ENCODE data around the gene NUMA1.

Gene NUMA1

GRCh38 chr11:72102631-72102945, 22.2 kb upstream of the NUMA1 start:
- DNase-seq, result no peak

DNA sequence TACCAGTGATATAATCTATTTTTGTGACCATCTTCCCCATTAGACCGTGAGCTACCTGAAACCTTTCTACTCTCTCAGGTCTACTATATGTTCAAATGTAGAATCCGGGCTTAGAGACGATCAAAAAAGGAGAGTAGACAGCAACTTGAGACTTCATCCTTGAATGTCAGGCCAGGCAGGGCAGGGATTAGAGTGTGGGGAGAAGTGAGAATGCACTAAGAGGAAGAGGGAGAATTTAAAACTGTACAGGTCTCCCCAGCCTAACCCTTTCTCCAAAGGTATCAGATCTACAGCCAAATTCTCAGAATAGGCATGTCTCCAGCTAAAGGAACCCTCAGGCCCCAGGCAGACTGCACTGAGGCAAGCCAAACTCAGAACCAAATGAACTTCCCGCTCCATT, 21.8 kb upstream of the NUMA1 start:
- no peak for DNase-seq

DNA sequence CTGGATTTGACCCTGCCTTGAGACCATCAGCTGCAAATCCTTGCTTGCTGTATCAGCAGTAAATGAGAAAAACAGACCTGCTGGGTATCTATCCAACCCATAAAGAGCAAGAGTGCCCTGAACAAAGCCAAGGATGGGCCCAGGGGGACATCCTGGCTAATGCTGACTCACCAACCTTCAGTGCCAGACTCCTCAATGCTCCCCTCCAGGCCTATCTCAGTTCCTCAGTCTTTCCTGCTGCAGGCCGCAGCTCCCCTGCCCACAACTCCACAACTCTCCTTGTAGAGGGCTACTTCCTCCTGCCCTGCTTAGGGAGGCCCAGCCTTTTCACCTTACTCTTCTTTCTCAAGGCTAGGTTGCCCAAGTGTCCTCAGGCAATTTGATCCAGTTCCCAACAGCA, 20.1 kb upstream of the NUMA1 start:
- DNase-seq, result peak; percentile 97

DNA sequence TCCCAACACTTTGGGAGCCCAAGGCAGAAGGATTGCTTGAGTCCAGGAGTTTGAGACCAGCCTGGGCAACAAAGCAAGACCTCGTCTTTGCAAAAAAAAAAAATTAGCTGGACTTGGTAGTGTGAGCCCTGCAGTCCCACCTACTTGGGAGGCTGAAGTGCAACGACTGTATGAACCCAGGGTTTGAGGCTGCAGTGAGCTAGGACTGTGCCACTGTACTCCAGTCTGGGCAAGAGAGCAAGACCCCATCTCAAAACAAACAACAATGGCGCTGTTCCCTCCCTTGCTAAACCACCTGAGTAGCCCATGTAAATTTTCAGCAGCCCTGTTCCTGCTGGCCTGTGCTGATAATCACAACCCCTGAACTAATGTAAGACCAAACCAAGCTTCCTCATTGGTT, 19.7 kb upstream of the NUMA1 start:
- no peak for DNase-seq

- DNase-seq, result no peak
Observed at GRCh38 chr11:72098741-72099140, 18.4 kb upstream of the NUMA1 start.

GRCh38 chr11:72091292-72091691, 10.9 kb upstream of the NUMA1 start:
- peak; percentile 93 for DNase-seq

DNA sequence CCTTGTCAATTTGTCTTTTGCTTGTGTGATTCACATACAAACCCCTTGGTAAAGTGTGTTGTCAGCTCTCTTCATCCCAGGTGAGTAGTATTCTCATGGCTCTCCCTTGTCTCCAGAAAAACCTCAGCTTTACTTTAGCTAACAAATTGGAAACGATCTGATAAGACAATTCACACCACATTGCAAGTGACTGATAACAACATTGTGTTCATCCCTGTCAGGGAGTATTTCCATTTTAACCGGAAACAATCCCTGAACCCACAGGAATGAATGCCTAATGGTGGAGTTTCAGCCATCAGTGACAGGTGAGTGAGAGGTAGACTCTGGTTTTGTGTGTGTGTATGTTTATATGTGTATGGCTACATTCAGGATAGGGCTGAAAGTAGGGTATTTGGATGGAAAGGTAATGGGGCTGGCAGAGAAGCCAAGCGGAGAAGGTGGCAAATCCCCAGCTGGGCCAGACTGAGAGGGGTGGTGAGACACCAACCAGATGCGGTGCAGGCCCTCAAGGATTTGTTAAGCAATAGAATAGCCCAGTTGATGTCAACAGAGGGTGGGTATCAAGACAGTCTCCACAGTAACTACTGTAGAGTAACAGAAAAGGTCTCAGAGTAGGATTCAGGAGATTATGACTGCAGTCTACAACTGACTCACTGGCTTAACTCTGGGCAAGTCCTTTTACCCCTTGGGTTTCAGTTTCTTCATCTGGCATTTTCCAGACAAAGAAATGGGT, 7.9 kb upstream of the NUMA1 start:
- no peak for DNase-seq

- DNase-seq, result no peak
Observed at GRCh38 chr11:72085621-72086351, 5.4 kb upstream of the NUMA1 start.

DNA sequence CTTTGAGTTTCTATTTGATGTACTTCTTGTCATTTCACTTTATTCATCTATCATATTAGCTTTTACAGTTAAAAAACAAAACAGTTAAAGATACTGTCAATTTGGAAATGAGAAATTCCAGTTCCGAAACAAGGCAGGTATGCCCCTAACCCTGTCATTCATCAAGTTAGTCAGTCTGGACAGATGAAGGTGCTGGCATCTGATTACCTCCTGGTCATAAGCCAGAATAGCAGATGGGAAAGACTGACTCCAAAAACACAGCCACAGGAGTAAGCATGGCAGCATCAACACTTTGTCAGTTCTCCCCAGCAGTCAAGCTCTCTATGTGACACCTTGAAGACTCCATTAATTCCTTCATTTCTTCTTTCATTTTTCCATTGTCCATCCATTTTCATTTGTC, 4.6 kb upstream of the NUMA1 start:
- no peak for DNase-seq

DNA sequence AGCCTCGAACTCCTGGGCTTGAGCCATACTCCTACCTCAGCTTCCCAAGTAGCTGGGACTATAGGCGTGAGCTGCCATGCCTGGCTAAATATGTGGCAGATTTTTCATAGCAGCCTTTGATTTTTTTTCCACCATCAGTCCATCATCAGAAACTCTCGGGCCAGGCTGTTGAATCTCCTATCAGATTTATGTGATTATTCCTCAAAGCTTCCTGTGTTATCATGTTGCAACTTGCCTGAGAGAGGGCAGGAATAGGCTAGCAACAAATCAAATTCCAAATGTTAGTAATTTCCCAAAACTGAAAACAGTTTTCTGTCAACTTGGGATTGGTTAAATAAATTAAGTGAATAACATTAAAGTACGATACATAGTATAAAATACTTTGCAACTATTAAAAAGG, 3.7 kb upstream of the NUMA1 start:
- no peak for DNase-seq

DNA sequence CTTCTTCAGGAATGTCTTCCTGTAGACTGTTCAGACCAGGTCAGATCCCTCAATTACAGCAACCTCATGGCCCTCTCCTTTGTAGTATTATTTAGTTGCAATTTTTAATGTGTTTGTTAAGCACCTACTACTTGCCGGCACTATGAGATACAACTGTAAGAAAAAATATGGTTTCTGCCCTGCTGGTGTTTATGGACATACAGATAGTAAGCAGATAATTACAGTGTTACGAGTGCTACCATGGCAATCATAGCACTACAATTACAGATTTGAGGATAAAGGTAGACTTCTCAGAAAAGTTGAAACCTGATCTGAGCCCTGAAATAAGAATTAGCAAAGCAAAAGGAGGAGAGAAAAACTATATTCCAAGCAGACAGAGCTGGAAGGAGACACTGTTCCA, 3.1 kb upstream of the NUMA1 start:
- no peak for DNase-seq

DNA sequence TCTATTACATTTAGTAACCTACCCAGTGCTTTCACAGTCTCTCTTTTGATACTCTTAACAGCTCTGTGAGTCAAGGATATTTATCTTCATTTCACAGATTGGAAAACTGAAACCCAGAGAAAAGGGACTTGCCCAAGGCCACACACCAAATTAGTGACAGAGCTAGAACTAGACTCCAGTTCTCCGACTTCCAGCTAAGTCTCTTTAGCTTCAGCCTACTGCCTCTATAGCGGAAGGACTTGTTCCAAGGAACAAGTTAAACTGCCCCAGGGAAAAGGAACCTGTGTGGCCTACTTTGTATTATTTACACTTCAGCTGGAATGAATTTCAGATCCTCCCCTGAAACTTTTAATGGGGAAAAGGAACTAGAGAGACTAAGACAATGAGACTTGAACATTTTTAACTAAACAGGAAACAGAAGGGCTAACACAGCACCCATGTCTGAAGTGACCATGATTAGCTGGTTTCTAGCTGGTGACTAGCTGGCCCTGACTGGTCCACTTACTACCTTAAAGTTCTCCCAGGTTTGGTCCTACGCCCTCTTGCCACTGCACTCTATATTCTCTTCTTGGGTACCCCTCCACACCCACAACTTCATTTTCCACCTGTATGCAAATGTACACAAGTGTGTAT, 1.6 kb upstream of the NUMA1 start:
- no peak for DNase-seq

DNA sequence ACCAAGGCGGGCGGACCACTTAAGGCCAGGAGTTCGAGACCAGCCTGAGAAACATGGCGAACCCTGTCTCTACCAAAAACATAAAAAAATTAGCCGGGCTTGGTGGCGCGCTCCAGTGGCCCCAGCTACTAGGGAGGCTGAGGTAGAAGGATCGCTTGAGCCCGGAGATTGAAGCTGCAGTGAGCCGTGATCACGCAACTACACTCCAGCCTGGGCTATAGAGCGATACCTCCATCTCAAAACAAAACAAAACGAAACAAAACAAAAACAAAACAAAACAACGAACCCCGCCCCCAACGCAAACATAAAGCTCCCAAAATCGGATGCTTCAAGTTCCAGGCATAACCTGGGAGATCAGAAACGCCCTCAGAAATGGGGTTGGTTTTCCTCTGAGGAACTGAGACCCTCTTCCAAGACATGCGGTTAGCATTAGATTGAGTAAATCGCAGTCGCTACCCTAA, 872 bp upstream of the NUMA1 start:
- no peak for DNase-seq

GRCh38 chr11:72079819-72080325, 470 bp downstream of the NUMA1 start:
- DNase-seq, result no peak

DNA sequence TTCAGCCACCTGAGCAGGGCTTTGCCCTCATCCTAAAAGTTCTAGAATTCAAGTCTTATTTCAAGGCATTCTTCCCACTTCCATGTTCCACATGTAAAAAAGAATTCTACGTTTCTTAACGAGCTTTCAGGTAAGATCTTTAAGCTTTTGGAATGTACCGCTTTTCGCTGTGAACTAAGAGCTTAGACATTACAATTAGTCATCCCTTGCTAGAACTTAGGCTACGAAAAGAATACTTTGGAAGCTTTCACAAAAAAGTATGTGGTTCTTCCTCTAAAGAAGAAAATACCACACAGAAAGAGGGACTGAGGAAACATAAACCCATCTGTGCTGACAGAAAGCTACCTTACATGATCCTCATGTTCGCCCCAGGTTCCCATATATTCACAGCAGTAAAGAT, 1.9 kb downstream of the NUMA1 start:
- no peak for DNase-seq

GRCh38 chr11:72075756-72076155, 4.6 kb downstream of the NUMA1 start:
- no peak for DNase-seq

GRCh38 chr11:72075109-72075508, 5.2 kb downstream of the NUMA1 start:
- DNase-seq, result peak; percentile 79

DNA sequence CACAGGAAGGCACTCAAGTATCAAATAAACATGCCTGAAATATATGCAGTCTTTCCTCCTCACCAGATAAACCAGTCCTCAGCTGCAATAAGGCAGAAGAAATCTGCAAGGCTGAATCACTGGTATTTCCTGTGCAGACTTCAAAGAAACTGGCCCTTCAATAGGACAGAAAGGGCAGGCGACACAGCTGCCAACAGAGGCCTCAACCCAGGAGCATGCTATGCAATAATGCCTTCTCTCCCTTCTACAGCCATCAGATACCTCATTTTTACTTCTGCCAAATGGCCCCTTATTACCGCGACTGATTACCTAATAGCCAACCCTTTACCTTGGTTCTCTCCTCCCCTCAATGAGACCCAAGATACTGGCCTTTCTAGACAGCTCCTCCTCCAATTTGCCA, 8.0 kb downstream of the NUMA1 start:
- DNase-seq, result peak; percentile 25

DNA sequence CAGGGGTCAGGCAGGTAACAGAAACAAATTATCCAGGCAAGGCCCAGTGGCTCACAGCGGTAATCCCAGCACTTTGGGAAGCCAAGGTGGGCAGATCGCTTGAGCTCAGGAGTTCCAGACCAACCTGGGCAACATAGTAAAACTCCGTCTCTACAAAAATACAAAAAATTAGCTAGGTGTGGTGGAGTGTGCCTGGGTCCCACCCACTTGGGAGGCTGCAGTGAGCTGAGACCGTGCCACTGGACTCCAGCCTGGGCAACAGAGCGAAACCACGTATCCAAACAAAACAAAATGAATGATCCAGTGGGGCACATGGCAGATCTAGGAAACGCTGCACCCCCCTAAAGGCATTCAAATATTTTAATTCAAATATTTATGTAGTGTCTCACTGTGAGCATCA, 9.9 kb downstream of the NUMA1 start:
- no peak for DNase-seq

- DNase-seq, result peak; percentile 81
Observed at GRCh38 chr11:72069787-72070251, 10.5 kb downstream of the NUMA1 start.

DNA sequence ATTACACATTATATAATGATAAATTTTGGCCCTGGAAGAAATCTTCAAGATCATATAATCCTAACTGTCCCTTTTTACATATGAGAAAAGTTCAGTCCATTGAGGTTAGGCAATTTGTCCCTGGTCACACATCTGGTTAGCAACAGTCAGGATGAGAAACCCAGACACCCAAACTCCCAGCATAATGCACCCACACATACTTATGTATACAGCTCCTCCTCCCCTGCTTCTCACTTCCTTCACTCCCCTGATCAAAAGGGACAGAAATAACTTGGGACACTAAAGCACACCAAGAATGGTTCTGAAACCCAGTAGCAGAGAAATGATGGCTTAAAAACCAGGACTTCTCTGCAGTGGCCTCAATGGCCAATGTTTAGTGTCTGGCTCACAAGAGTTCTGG, 11.1 kb downstream of the NUMA1 start:
- no peak for DNase-seq

DNA sequence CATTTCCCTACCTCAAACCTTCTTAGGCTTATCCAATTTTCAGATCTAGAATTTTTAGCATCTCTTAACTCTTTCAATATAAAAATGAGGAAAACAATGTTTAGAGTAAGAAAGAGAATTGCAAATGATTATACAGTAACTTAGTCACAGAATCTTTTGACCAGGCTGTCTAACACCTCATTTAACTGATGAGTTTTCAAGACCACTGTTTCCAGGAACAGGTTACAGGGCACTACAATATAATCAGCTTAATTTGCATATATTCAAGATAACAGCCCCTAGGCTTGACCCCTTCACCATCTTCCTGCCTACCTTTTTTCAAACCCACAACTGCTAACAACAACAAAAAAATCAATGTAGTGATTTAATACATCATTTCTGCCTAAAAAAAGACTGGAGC, 12.7 kb downstream of the NUMA1 start:
- no peak for DNase-seq

GRCh38 chr11:72067266-72067665, 13.1 kb downstream of the NUMA1 start:
- DNase-seq, result no peak

DNA sequence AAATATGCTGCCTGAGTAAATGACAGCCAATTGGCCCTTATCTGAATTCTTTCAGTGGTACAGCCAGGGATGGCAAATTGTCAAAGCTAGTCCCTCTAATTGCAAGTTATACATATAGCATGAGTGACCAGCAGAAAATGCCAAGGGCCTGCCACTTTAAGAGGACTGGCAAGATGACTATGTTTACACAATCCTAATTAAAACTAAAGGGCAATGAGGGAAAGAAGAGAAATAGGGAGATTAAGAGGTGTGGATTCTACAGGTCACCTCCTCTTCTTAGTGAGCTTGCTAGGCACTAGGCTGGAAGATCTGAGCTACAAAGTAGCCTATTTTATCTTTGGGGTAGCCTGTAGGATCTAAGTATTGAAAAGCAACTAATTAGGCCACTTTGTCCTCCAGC, 13.5 kb downstream of the NUMA1 start:
- DNase-seq, result no peak

Data from hematopoietic multipotent progenitor cell treated with erythropoietin and hydrocortisone succinate and interleukin-3 and kit ligand, for 4 days (in vitro differentiated cells).